HAP-1 (cell line): ENCODE data around the gene TPD52L1.
A peak's percentile ranks its signal among the peaks of the same experiment; 100 is the strongest.

Source experiments
- DNase-seq, 2 experiments: peaks; one replicate each; pipeline ENCODE4 v3.0.0-alpha.2; 2016 to 2020; ENCODE audit warnings: low spot score in 2 of 2
- H3K27me3 ChIP-seq: fragments of 250-450 bp; sonication (Bioruptor Pico); 2 replicates; pipeline ENCODE4 v1.5.1; 2020; ENCODE audit warnings: low read depth, mild to moderate bottlenecking, moderate library complexity
- H3K36me3 ChIP-seq: fragments of 250-450 bp; sonication (Bioruptor Pico); replicated peaks from 2 replicates; pipeline ENCODE4 v1.5.1; 2020; ENCODE audit warnings: mild to moderate bottlenecking
- H3K4me1 ChIP-seq: fragments of 250-450 bp; sonication (Bioruptor Pico); 2 replicates; pipeline ENCODE4 v1.5.1; 2020; ENCODE audit warnings: mild to moderate bottlenecking
- H3K4me3 ChIP-seq: fragments of 250-450 bp; sonication (Bioruptor Pico); 2 replicates; pipeline ENCODE4 v1.5.1; 2020; ENCODE audit warnings: mild to moderate bottlenecking, moderate library complexity
- H3K9me3 ChIP-seq: fragments of 250-450 bp; sonication (Bioruptor Pico); 2 replicates; pipeline ENCODE4 v1.5.1; 2020; ENCODE audit warnings: mild to moderate bottlenecking, moderate library complexity
- in situ Hi-C: fragments of 300-500 bp; cut with MboI; formaldehyde crosslinking; loops from 3 replicates; pipeline ENCODE4 v1.14.3; 2020; ENCODE audit warnings: low sequenced_read_pairs, inconsistent platforms, mixed read lengths

Gene TPD52L1

GRCh38 chr6:125194941-125195340 lies 41.4 kb downstream of the TPD52L1 start:
- no peaks in the 10 kb centered on the region for H3K9me3 ChIP-seq
- no peak for DNase-seq
- H3K36me3 ChIP-seq, result no peaks in the 10 kb centered on the region
- in situ Hi-C loops, result no loop called here
- H3K4me3 ChIP-seq, result no peak overlapping the region
- no peaks in the 10 kb centered on the region for H3K27me3 ChIP-seq
- no peaks in the 10 kb centered on the region; the same call in 1 of the 2 replicates for H3K4me1 ChIP-seq

DNA sequence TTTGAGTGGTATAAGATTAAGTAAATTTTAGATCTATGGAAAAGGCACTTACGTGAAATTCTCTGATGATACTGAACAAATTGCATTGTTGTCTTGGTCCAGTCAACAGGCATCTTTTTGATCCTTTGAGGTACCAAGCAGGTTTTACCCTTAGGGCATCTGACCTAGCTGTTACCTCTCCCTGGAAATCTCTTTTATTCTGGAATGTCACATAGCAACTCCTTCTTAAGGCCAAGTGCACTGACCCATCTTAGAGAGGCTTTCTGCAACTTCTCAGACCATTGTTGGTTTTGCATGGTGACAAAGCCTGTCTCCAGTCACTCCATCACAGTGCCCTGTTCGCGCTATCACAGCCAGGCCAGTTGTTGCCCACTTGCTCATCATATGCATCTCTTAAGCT lies 42.0 kb downstream of the TPD52L1 start:
- no peaks in the 10 kb centered on the region for H3K9me3 ChIP-seq

GRCh38 chr6:125196613-125197012 lies 43.0 kb downstream of the TPD52L1 start:
- no peaks in the 10 kb centered on the region for H3K36me3 ChIP-seq
- no peak overlapping the region for H3K4me3 ChIP-seq
- H3K9me3 ChIP-seq, result no peaks in the 10 kb centered on the region
- no peak for DNase-seq
- in situ Hi-C loops, result no loop called here
- H3K4me1 ChIP-seq, result peaks cover under 1% of the 10 kb centered on the region; the same call in 1 of the 2 replicates
- no peaks in the 10 kb centered on the region for H3K27me3 ChIP-seq

More for the DNA sequence above, 42.0 kb downstream of the TPD52L1 start:
- Histone ChIP-seq H3K4me1 (no peaks in the 10 kb centered on the region; the same call in 1 of the 2 replicates), H3K36me3 (no peaks in the 10 kb centered on the region), H3K4me3 (no peak overlapping the region), H3K27me3 (no peaks in the 10 kb centered on the region)
- in situ Hi-C loops, result no loop called here
- no peak for DNase-seq

DNA sequence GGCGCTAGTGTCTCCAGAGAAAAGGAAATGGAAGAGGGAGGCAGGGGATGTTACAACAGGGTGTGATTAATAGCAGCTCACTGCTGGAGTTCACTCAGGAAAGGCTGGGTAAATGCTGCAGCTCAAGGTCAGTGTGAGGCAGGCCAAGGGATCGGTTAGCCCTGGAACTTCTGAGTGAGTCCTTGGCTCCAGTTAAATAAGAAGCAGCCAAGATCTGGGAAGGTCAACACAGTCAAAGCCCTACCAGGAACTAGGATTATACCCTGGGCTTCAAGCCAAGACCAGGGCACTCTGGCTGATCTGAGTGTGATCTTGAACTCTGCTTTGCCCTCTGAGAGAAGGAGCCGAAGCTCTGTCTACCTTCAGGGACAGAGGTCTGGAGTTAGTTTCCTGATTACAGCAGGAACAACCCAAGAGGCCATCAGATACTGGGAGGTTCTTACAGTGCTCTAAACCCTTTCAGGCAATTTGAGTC lies 44.3 kb downstream of the TPD52L1 start:
- in situ Hi-C loops, result no loop called here
- H3K4me3 ChIP-seq, result no peak overlapping the region
- DNase-seq, result no peak
- no peaks in the 10 kb centered on the region for H3K36me3 ChIP-seq
- H3K27me3 ChIP-seq, result no peaks in the 10 kb centered on the region
- H3K9me3 ChIP-seq, result no peaks in the 10 kb centered on the region
- H3K4me1 ChIP-seq, result peaks cover 9% of the 10 kb centered on the region

DNA sequence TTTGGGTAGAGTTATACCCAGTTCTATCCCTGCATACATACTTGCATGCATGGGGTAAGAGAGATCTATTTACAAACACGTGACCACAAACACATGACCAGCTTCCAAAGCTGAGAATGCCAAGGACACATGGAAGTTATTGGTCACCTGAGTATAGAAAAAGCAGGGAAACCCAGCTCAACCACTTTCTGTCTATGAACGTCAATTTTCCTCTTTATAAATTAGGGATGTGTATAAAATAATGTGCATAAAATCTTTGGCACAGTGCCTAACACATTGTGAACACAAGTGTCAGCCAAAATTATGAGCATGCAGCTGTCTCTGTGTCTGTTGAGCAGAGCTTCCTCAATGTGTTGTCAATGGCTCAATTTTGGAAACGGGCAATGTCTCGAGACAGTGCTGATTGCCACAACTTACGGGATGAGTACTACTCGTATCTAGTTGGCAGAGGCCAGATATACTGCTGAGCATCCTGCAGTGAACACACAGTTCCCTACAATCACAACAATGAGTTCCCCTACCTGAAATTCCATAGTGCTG lies 44.9 kb downstream of the TPD52L1 start:
- Histone ChIP-seq H3K27me3 (no peaks in the 10 kb centered on the region), H3K9me3 (no peaks in the 10 kb centered on the region), H3K4me1 (peaks cover 9% of the 10 kb centered on the region), H3K4me3 (no peak overlapping the region), H3K36me3 (no peaks in the 10 kb centered on the region)
- DNase-seq, result no peak
- in situ Hi-C loops, result no loop called here

GRCh38 chr6:125200941-125201340 lies 47.4 kb downstream of the TPD52L1 start:
- no peaks in the 10 kb centered on the region for H3K36me3 ChIP-seq
- H3K9me3 ChIP-seq, result no peaks in the 10 kb centered on the region
- peaks cover 9% of the 10 kb centered on the region for H3K4me1 ChIP-seq
- DNase-seq, result no peak
- in situ Hi-C loops, result no loop called here
- no peaks in the 10 kb centered on the region for H3K27me3 ChIP-seq
- H3K4me3 ChIP-seq, result no peak overlapping the region

- Histone ChIP-seq H3K9me3 (no peaks in the 10 kb centered on the region), H3K27me3 (no peaks in the 10 kb centered on the region), H3K36me3 (no peaks in the 10 kb centered on the region), H3K4me3 (no peak overlapping the region), H3K4me1 (peaks cover 9% of the 10 kb centered on the region)
- DNase-seq, result peak in 1 of 2 experiments; percentile 19
- in situ Hi-C loops, result no loop called here
Observed at GRCh38 chr6:125201961-125202729, 48.6 kb downstream of the TPD52L1 start.

DNA sequence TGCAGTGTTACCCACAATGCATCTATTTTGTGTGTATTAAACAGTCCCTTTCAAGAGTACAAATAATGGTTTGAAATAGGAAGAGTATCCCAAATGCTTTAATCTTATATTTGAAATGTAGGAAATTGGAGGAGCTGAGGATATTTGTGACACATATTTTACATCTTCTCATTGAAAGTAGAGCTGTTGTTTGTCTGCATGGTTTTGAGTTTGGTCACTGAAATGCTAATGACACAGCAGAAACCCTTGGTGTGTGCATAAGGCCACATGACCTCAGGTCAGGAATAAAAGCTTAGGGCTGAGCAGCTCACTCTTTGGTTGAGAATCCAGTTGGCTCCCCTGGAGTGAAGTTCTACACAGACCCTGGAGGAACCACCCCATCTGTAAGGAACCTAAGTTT lies 49.8 kb downstream of the TPD52L1 start:
- Histone ChIP-seq H3K4me3 (no peak overlapping the region), H3K4me1 (peaks cover 9% of the 10 kb centered on the region), H3K36me3 (no peaks in the 10 kb centered on the region), H3K27me3 (no peaks in the 10 kb centered on the region), H3K9me3 (no peaks in the 10 kb centered on the region)
- in situ Hi-C loops, result no loop called here
- DNase-seq, result no peak

DNA sequence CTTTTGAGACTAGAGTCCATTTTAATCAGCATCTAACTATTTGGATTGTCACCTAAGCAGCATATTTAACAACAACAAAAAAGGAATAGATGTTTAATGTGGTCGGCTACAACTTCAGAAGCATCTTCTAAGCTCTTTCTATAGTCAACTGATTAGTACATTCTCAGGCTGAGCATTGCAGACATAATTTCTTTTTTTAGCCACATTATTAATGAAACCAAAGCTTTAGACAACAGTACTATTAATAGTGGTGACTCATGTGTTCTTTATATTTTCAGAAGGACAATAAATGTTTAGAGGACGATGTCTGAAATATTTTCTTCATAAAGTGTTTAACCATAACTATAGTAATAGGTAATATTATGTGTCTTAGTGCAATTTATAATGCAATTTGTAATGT lies 52.4 kb downstream of the TPD52L1 start:
- no peak for DNase-seq
- Histone ChIP-seq H3K27me3 (no peaks in the 10 kb centered on the region), H3K9me3 (no peaks in the 10 kb centered on the region), H3K4me1 (peaks cover 9% of the 10 kb centered on the region), H3K4me3 (no peak overlapping the region), H3K36me3 (no peaks in the 10 kb centered on the region)
- in situ Hi-C loops, result no loop called here

GRCh38 chr6:125206389-125206788 lies 52.8 kb downstream of the TPD52L1 start:
- H3K4me1 ChIP-seq, result peaks cover 9% of the 10 kb centered on the region
- no peaks in the 10 kb centered on the region for H3K36me3 ChIP-seq
- H3K4me3 ChIP-seq, result no peak overlapping the region
- no peaks in the 10 kb centered on the region for H3K9me3 ChIP-seq
- H3K27me3 ChIP-seq, result no peaks in the 10 kb centered on the region
- in situ Hi-C loops, result no loop called here
- DNase-seq, result no peak

DNA sequence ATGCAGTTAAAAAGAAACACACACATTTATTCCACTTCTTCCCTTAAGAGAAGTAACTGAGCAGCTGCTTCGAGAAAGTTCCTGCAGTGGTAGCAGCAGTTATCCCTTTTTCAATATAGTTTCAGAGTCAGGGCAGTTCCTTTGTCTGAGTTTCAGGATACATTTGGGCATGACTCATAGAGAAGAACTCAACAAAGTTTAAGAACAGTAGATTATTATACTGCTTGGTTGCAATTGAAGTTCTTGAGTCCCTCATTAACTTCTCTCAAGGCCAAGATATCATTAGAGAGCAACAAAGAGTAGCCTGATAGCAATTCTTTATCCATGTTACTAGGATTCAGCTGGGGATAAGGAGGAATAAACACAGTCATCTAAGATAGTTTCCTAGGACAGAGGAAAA lies 54.4 kb downstream of the TPD52L1 start:
- Histone ChIP-seq H3K36me3 (no peaks in the 10 kb centered on the region), H3K9me3 (no peaks in the 10 kb centered on the region), H3K4me1 (no peaks in the 10 kb centered on the region), H3K27me3 (no peaks in the 10 kb centered on the region), H3K4me3 (no peak overlapping the region)
- no peak for DNase-seq
- in situ Hi-C loops, result no loop called here

- in situ Hi-C loops, result no loop called here
- Histone ChIP-seq H3K36me3 (no peaks in the 10 kb centered on the region), H3K4me1 (no peaks in the 10 kb centered on the region), H3K9me3 (no peaks in the 10 kb centered on the region), H3K4me3 (no peak overlapping the region), H3K27me3 (no peaks in the 10 kb centered on the region)
- DNase-seq, result no peak
Observed at GRCh38 chr6:125208625-125209249, 55.2 kb downstream of the TPD52L1 start.

DNA sequence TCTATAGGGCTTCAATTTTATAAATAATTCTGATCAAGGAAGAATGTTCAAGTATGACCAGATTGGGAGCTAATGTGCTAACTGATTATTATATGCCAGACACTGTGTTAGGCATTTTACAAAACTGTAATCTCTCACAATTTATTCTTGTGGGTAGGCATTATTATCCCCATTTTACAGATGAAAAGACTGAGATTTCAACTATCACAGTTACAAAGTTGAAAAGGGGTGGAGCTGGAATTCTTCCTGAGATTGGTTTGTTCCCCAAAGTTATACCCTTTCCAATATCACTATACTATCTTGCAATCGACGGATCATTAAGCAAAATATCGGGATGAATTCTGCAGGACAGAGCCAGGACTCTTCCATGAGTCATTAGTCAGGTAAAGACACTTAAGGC lies 57.1 kb downstream of the TPD52L1 start:
- DNase-seq, result no peak
- no peaks in the 10 kb centered on the region for H3K36me3 ChIP-seq
- H3K4me3 ChIP-seq, result no peak overlapping the region
- H3K4me1 ChIP-seq, result no peaks in the 10 kb centered on the region
- no peaks in the 10 kb centered on the region for H3K9me3 ChIP-seq
- no peaks in the 10 kb centered on the region; the same call in 1 of the 2 replicates for H3K27me3 ChIP-seq
- in situ Hi-C loops, result no loop called here

GRCh38 chr6:125211352-125211751 lies 57.8 kb downstream of the TPD52L1 start:
- in situ Hi-C loops, result no loop called here
- Histone ChIP-seq H3K9me3 (no peaks in the 10 kb centered on the region), H3K4me3 (no peak overlapping the region), H3K36me3 (no peaks in the 10 kb centered on the region), H3K27me3 (no peaks in the 10 kb centered on the region; the same call in 1 of the 2 replicates), H3K4me1 (no peaks in the 10 kb centered on the region)
- DNase-seq, result no peak
